H1 (cell line): Measurements from ENCODE around the gene INPP5J. TPM values are rescaled to one million over a fixed set of nuclear protein-coding genes. Genes with fewer than 3 reads are reported as not detected.

Source experiments
- CTCF ChIA-PET: fragments of 300-600 bp; sonication (Branson Sonifier 250); formaldehyde crosslinking; loops from one replicate; lab custom pipeline; 2021; ENCODE audit not compliant: partially characterized antibody; lab: Charles Lee
- POLR2A ChIA-PET: fragments of 300-600 bp; sonication (Branson Sonifier 250); formaldehyde crosslinking; loops from one replicate; lab custom pipeline; 2021; ENCODE audit warnings: inconsistent platforms; ENCODE audit not compliant: partially characterized antibody; lab: Charles Lee
- DNase-seq, 2 experiments: peaks; one replicate each; pipeline versions ENCODE4 v3.0.0 to v3.0.0-alpha.2; 2010 to 2022; ENCODE audit warnings: low spot score in 2 of 2, low read depth in 1 of 2, mixed read lengths in 1 of 2
- FAIRE-seq: peaks from 2 replicates; lab custom pipeline; 2011; peaks lifted over from hg19 to GRCh38; lab: Jason Lieb, UNC
- H2AFZ ChIP-seq: 2 replicates; pipeline ENCODE4 v1.8.1; 2012; ENCODE audit warnings: low read length, inconsistent platforms
- H2AK5ac ChIP-seq: 2 replicates; pipeline ENCODE4 v1.6.1; 2013; ENCODE audit warnings: low read depth, low read length
- H2BK120ac ChIP-seq: replicated peaks from 2 replicates; pipeline ENCODE3; 2013; ENCODE audit warnings: low read depth, low read length, inconsistent platforms
- H2BK12ac ChIP-seq: 2 replicates; pipeline ENCODE4 v1.6.1; 2013; ENCODE audit warnings: low read depth, low read length
- H2BK15ac ChIP-seq: 2 replicates; pipeline ENCODE4 v1.6.1; 2013; ENCODE audit warnings: low read length
- H2BK20ac ChIP-seq: 2 replicates; pipeline ENCODE4 v1.6.1; 2013; ENCODE audit warnings: low read length
- H2BK5ac ChIP-seq: 2 replicates; pipeline ENCODE4 v1.6.1; 2013; ENCODE audit warnings: low read depth, low read length
- H3K14ac ChIP-seq: 2 replicates; pipeline ENCODE4 v1.6.1; 2013; ENCODE audit warnings: inconsistent platforms; ENCODE audit not compliant: insufficient read length
- H3K18ac ChIP-seq: 2 replicates; pipeline ENCODE4 v1.6.1; 2013; ENCODE audit warnings: low read length; ENCODE audit errors: extremely low read depth
- H3K23ac ChIP-seq: 2 replicates; pipeline ENCODE4 v1.6.1; 2013; ENCODE audit warnings: inconsistent platforms; ENCODE audit not compliant: insufficient read length
- H3K23me2 ChIP-seq: 2 replicates; pipeline ENCODE4 v1.6.1; 2013; ENCODE audit warnings: low read depth, low read length
- H3K27ac ChIP-seq: 2 replicates; pipeline ENCODE4 v1.6.1; 2011; ENCODE audit warnings: low read depth, low read length, inconsistent platforms
- H3K27me3 ChIP-seq, 4 experiments: replicated peaks in 1 of 4; 1 replicate in 1 of 4; 2 replicates in 3 of 4; pipeline versions ENCODE4 v1.6.1 to v1.8.1; 2011 to 2013; ENCODE audit warnings: low read length in 3 of 4, mild to moderate bottlenecking in 3 of 4, inconsistent platforms in 2 of 4, mixed read lengths in 2 of 4, moderate library complexity in 1 of 4; ENCODE audit not compliant: control insufficient read depth in 3 of 4, insufficient read depth in 3 of 4; ENCODE audit errors: extremely low read depth in 1 of 4
- H3K36me3 ChIP-seq, 4 experiments: 2 replicates each; pipeline versions ENCODE4 v1.6.1 to v1.8.1; 2011 to 2013; ENCODE audit warnings: mild to moderate bottlenecking in 4 of 4, low read length in 3 of 4, moderate library complexity in 2 of 4, control low read depth in 1 of 4, inconsistent platforms in 1 of 4; ENCODE audit not compliant: insufficient read depth in 4 of 4, control insufficient read depth in 2 of 4
- H3K4ac ChIP-seq: replicated peaks from 2 replicates; pipeline ENCODE3; 2013; ENCODE audit warnings: low read length, low read depth, mixed read lengths, inconsistent platforms; ENCODE audit not compliant: insufficient read length
- H3K4me1 ChIP-seq, 4 experiments: replicated peaks in 1 of 4; 1 replicate in 1 of 4; 2 replicates in 3 of 4; pipeline versions ENCODE4 v1.6.1 to v1.8.1; 2011 to 2013; ENCODE audit warnings: low read length in 3 of 4, inconsistent platforms in 2 of 4, mixed read lengths in 1 of 4; ENCODE audit not compliant: insufficient read depth in 4 of 4, control insufficient read depth in 3 of 4
- H3K4me2 ChIP-seq, 2 experiments: 2 replicates each; pipeline versions ENCODE4 v1.6.1 to v1.8.1; 2011 to 2013; ENCODE audit warnings: low read depth in 2 of 2, low read length in 2 of 2, control low read depth in 1 of 2, inconsistent platforms in 1 of 2, mild to moderate bottlenecking in 1 of 2; ENCODE audit not compliant: insufficient read depth in 1 of 2
- H3K4me3 ChIP-seq, 4 experiments: fragments of 200-600, 300-600 bp in 1 of 4; sonication (generic), shearing (Covaris generic), sonication (Bioruptor Twin) in 1 of 4; 2 replicates each; pipeline versions ENCODE4 v1.5.1 to v1.8.1; 2011 to 2016; ENCODE audit warnings: low read length in 4 of 4, low read depth in 3 of 4, control low read depth in 2 of 4, inconsistent platforms in 2 of 4, mild to moderate bottlenecking in 2 of 4, mixed read lengths in 1 of 4, moderate library complexity in 1 of 4; ENCODE audit not compliant: insufficient read depth in 2 of 4; ENCODE audit errors: extremely low read depth in 1 of 4
- H3K56ac ChIP-seq: replicated peaks from 2 replicates; pipeline ENCODE3; 2013; ENCODE audit warnings: low read depth, mild to moderate bottlenecking, mixed read lengths, low read length, inconsistent platforms; ENCODE audit not compliant: insufficient read length
- H3K79me1 ChIP-seq: 2 replicates; pipeline ENCODE4 v1.6.1; 2013; ENCODE audit warnings: low read depth, low read length, control low read depth
- H3K79me2 ChIP-seq, 2 experiments: 2 replicates each; pipeline versions ENCODE4 v1.6.1 to v1.8.1; 2012 to 2013; ENCODE audit warnings: low read length in 2 of 2, mild to moderate bottlenecking in 2 of 2, inconsistent platforms in 1 of 2; ENCODE audit not compliant: insufficient read depth in 2 of 2, control insufficient read depth in 1 of 2
- H3K9ac ChIP-seq, 4 experiments: replicated peaks in 1 of 4; 1 replicate in 1 of 4; 2 replicates in 3 of 4; pipeline versions ENCODE4 v1.6.1 to v1.8.1; 2011 to 2013; ENCODE audit warnings: low read depth in 3 of 4, low read length in 3 of 4, control low read depth in 2 of 4, mild to moderate bottlenecking in 2 of 4, moderate library complexity in 2 of 4, inconsistent platforms in 1 of 4; ENCODE audit errors: extremely low read depth in 1 of 4
- H3K9me3 ChIP-seq, 2 experiments: 2 replicates each; pipeline versions ENCODE4 v1.6.1 to v1.8.1; 2012 to 2013; ENCODE audit warnings: mild to moderate bottlenecking in 2 of 2, moderate library complexity in 2 of 2, control low read depth in 1 of 2, inconsistent platforms in 1 of 2, low read depth in 1 of 2, low read length in 1 of 2, mixed read lengths in 1 of 2; ENCODE audit not compliant: insufficient read depth in 2 of 2
- H4K20me1 ChIP-seq, 2 experiments: replicated peaks in 1 of 2; 2 replicates each; pipeline versions ENCODE3 to v1.8.1; 2011 to 2013; ENCODE audit warnings: inconsistent platforms in 2 of 2, low read length in 2 of 2, mild to moderate bottlenecking in 1 of 2; ENCODE audit not compliant: insufficient read depth in 2 of 2, control insufficient read depth in 1 of 2
- H4K5ac ChIP-seq: 2 replicates; pipeline ENCODE4 v1.6.1; 2013; ENCODE audit warnings: low read length, low read depth, mixed read lengths, inconsistent platforms; ENCODE audit not compliant: insufficient read length
- H4K8ac ChIP-seq: 2 replicates; pipeline ENCODE4 v1.8.0; 2013; ENCODE audit warnings: mild to moderate bottlenecking, moderate library complexity, low read length, inconsistent platforms; ENCODE audit not compliant: insufficient read depth; ENCODE audit errors: extremely low read depth
- H4K91ac ChIP-seq: replicated peaks from 2 replicates; pipeline ENCODE3; 2013; ENCODE audit warnings: low read length, mixed read lengths, inconsistent platforms; ENCODE audit not compliant: insufficient read length
- BACH1 ChIP-seq: IDR thresholded peaks from 2 replicates; pipeline ENCODE4 v1.6.1; 2012; ENCODE audit warnings: low read length, improper control_type of control experiment
- NANOG ChIP-seq: IDR thresholded peaks from 2 replicates; pipeline ENCODE4 v1.6.1; 2011; ENCODE audit warnings: low read length, low read depth, mild to moderate bottlenecking, inconsistent platforms; ENCODE audit not compliant: insufficient read depth, poor library complexity, severe bottlenecking
- RBBP5 ChIP-seq: IDR thresholded peaks from 2 replicates; pipeline ENCODE4 v1.7.1; 2012; ENCODE audit warnings: low read depth, mild to moderate bottlenecking, inconsistent platforms, low read length, moderate library complexity, borderline replicate concordance
- SAP30 ChIP-seq: fragments of 300-600 bp; sonication (generic); IDR thresholded peaks from 2 replicates; pipeline ENCODE4 v1.7.1; 2012; ENCODE audit warnings: low read length, moderate library complexity, mild to moderate bottlenecking, inconsistent platforms; ENCODE audit not compliant: insufficient read depth, insufficient replicate concordance
- WGBS, 2 experiments: shearing (Covaris generic) in 1 of 2; methylation state at CpG; one replicate each; pipeline versions ENCODE4 v1.1.6 to v1.1.7; 2013 to 2015; ENCODE audit warnings: low lambda C conversion rate in 2 of 2, mixed read lengths in 2 of 2, inconsistent platforms in 1 of 2, low coverage in 1 of 2, missing lambda C conversion rate in 1 of 2; ENCODE audit not compliant: insufficient replicate concordance in 2 of 2, insufficient coverage in 1 of 2, insufficient read length in 1 of 2; ENCODE audit errors: extremely low coverage in 1 of 2, missing lambda C conversion rate in 1 of 2; 5-methylcytosine and 5-hydroxymethylcytosine counted together
- polyA plus RNA-seq, 7 experiments: library from polyadenylated mRNA; depleted of rRNA in 3 of 7; stranded (reverse) in 5 of 7; unstranded in 2 of 7; fragments of >200 nt in 5 of 7; fragments of 200-250 nt in 2 of 7; gene quantifications; 1 replicate in 5 of 7; 2 replicates in 1 of 7; 4 replicates in 1 of 7; pipeline versions ENCODE4 v1.2.1 to v1.2.3, GENCODE V29; 2011 to 2013; ENCODE audit warnings: missing spikeins in 2 of 7, mixed read lengths in 2 of 7
- total RNA-seq: library from RNA; stranded (reverse); fragmentation: NEBNext Ultra II Directional; extraction: Animal tissue kit (Norgen Biotek cat#: 25700); gene quantifications from 2 replicates; pipeline ENCODE4 v1.2.1, GENCODE V29; 2021

INPP5J gene
- total and polyA plus RNA-seq, 2 of the 8 experiments (the other 6 are each of a cell fraction or from before 2014, with no cell fraction given), result 5.4 to 6.0 TPM

GRCh38 chr22:31090217-31091085 is 32.3 kb upstream of the INPP5J start:
- Histone ChIP-seq H2BK120ac (no peak overlapping the region), H2BK5ac (no peak overlapping the region), H3K23ac (no peak overlapping the region), H4K5ac (no peak overlapping the region), H3K27me3 (no peaks in the 10 kb centered on the region), H2BK12ac (no peak overlapping the region), H3K9me3 (no peaks in the 10 kb centered on the region), H3K23me2 (no peaks in the 10 kb centered on the region), H2AFZ (no peak overlapping the region), H4K8ac (no peak overlapping the region), H3K79me1 (no peaks in the 10 kb centered on the region; the same call in 1 of the 2 replicates), H3K4me2 (no peak overlapping the region), H2BK20ac (no peak overlapping the region), H4K20me1 (no peaks in the 10 kb centered on the region), H3K4me3 (no peak overlapping the region; a peak in 1 of 8 replicates), H3K79me2 (no peaks in the 10 kb centered on the region), H3K14ac (no peak overlapping the region), H4K91ac (no peak overlapping the region), H3K36me3 (no peaks in the 10 kb centered on the region), H3K4ac (no peak overlapping the region), H2BK15ac (no peak overlapping the region), H3K27ac (no peak overlapping the region; the same call in 1 of the 2 replicates), H3K56ac (no peak overlapping the region), H3K9ac (0 out of 7 replicates have a peak overlapping the region, but pooled peaks of 1 of the 4 experiments have one; percentile 24), H2AK5ac (no peak overlapping the region), H3K4me1 (peaks cover 0 to 12% (median 4%) of the 10 kb centered on the region in 4 experiments; a peak in 5 of 7 replicates), H3K18ac (no peak overlapping the region)
- POLR2A ChIA-PET, result interaction anchor here (1.1 to 1.6 kb wide), 2 partner anchors 9 to 17 kb away, joined by 3 to 8 read pairs; partner anchors contain the start of genes SELENOM and SMTN
- FAIRE-seq, result no peak
- CTCF ChIA-PET, result interaction anchor here (1.2 to 16.8 kb wide), 7 partner anchors 6 to 182 kb away, joined by 3 to 207 read pairs (median 5); partner anchors contain the start of genes PLA2G3, SELENOM and SMTN
- WGBS, 2 experiments, result 85% methylated on average over 9 of the region's 15 CpGs; no CpG with 5 or more reads in 1 of the 2 experiments
- no peak for TF ChIP-seq RBBP5
- no peak for TF ChIP-seq BACH1
- TF ChIP-seq SAP30, result no peak
- TF ChIP-seq NANOG, result no peak
- DNase-seq, result no peak
